Astrocyte of the cerebellum (primary cell): ENCODE data around the gene CHRNE.

Source experiments
- DNase-seq: peaks from one replicate; pipeline ENCODE4 v3.0.0-alpha.2; 2011; ENCODE audit warnings: low read depth
- H3K4me3 ChIP-seq: 2 replicates; pipeline ENCODE4 v1.5.1; 2011; ENCODE audit warnings: mild to moderate bottlenecking, low read depth, low read length, moderate library complexity
- CTCF ChIP-seq: IDR thresholded peaks from 2 replicates; pipeline ENCODE4 v1.5.1; 2012; ENCODE audit warnings: low read length, low read depth, moderate library complexity, mild to moderate bottlenecking; ENCODE audit errors: missing control alignments
- in situ Hi-C: cut with HindIII; loops from 2 replicates; pipeline ENCODE4 v1.10.0; 2017; ENCODE audit warnings: low sequenced_read_pairs

The CHRNE gene

GRCh38 chr17:4902540-4902939 is 358 bp downstream of the CHRNE start:
- no peak for TF ChIP-seq CTCF
- in situ Hi-C loops: no loop called here
- no peak for DNase-seq
- H3K4me3 ChIP-seq: no peak overlapping the region

GRCh38 chr17:4901648-4902344 is 1.1 kb downstream of the CHRNE start:
- in situ Hi-C loops: no loop called here
- TF ChIP-seq CTCF: no peak
- no peak for DNase-seq
- no peak overlapping the region for H3K4me3 ChIP-seq

- H3K4me3 ChIP-seq: peak overlapping the region; percentile 3
- in situ Hi-C loops: no loop called here
- no peak for DNase-seq
Measured at GRCh38 chr17:4901108-4901647, 1.7 kb downstream of the CHRNE start.

GRCh38 chr17:4900231-4901107 is 2.4 kb downstream of the CHRNE start:
- in situ Hi-C loops: no loop called here
- DNase-seq: no peak
- TF ChIP-seq CTCF: no peak
- peak overlapping the region; percentile 5 for H3K4me3 ChIP-seq

More at GRCh38 chr17:4901108-4901647, 1.7 kb downstream of the CHRNE start:
- TF ChIP-seq CTCF: no peak

GRCh38 chr17:4899341-4900230 is 3.3 kb downstream of the CHRNE start, which contains the start of gene C17orf107:
TSS of gene C17orf107 (plus strand) at chr17:4899536. CDS start at chr17:4899763, 227 bp downstream.
- in situ Hi-C loops: no loop called here
- H3K4me3 ChIP-seq: peak within 1 kb of the TSS; percentile 34
- no peak for TF ChIP-seq CTCF
- peak; percentile 23 for DNase-seq

GRCh38 chr17:4898927-4899326 is 4.0 kb downstream of the CHRNE start:
- in situ Hi-C loops: no loop called here
- DNase-seq: no peak
- H3K4me3 ChIP-seq: peak overlapping the region; percentile 34
- no peak for TF ChIP-seq CTCF
